Measurements from ENCODE around the gene PRPF40A. TPM values are rescaled to one million over a fixed set of nuclear protein-coding genes. Genes with fewer than 3 reads are reported as not detected.
"Not testable (repeated sequence)": the region's sequence is repeated elsewhere in the genome, so short reads cannot be mapped to it uniquely, and the experiment has no call there.

The PRPF40A gene
- total RNA-seq, 1 donor from 2014 or later = 136 TPM

GRCh38 chr2:152759290-152760072 lies 42.2 kb upstream of the PRPF40A start:
- Mint-ChIP-seq H3K4me1 (peaks cover 12% of the 10 kb centered on the region), H3K27ac (ENCODE audit: unreplicated experiment) (no peak overlapping the region), H3K36me3 (ENCODE audit: low read depth) (peaks cover 25% of the 10 kb centered on the region), H3K4me3 (no peak overlapping the region), H3K9me3 (no peaks in the 10 kb centered on the region), H3K27me3 (ENCODE audit: low read depth) (no peaks in the 10 kb centered on the region)
- no peak for TF ChIP-seq CTCF (conservative IDR thresholded peaks at IDR 0.05)
- no peak for DNase-seq (ENCODE audit: low read depth, low spot score)

GRCh38 chr2:152755029-152755428 lies 37.8 kb upstream of the PRPF40A start:
- Mint-ChIP-seq H3K9me3 (peaks cover 5% of the 10 kb centered on the region), H3K27me3 (ENCODE audit: low read depth) (no peaks in the 10 kb centered on the region), H3K4me1 (peaks cover 7% of the 10 kb centered on the region), H3K4me3 (no peak overlapping the region), H3K36me3 (ENCODE audit: low read depth) (peaks cover 35% of the 10 kb centered on the region), H3K27ac (ENCODE audit: unreplicated experiment) (no peak overlapping the region)
- DNase-seq (ENCODE audit: low read depth, low spot score) = no peak
- TF ChIP-seq CTCF (conservative IDR thresholded peaks at IDR 0.05) = peak; percentile 58

- H3K4me3 Mint-ChIP-seq; DNase-seq (ENCODE audit: low read depth, low spot score); H3K27ac Mint-ChIP-seq (ENCODE audit: unreplicated experiment); H3K27me3 Mint-ChIP-seq (ENCODE audit: low read depth); H3K9me3 Mint-ChIP-seq; H3K4me1 Mint-ChIP-seq: not testable (repeated sequence)
- H3K36me3 Mint-ChIP-seq (ENCODE audit: low read depth) = peaks cover 21% of the 10 kb centered on the region
Measured at GRCh38 chr2:152747751-152748150, 30.5 kb upstream of the PRPF40A start.

- DNase-seq (ENCODE audit: low read depth, low spot score) = no peak
- H3K9me3 Mint-ChIP-seq = peaks cover 2% of the 10 kb centered on the region
- H3K27ac Mint-ChIP-seq (ENCODE audit: unreplicated experiment) = no peak overlapping the region
- H3K27me3 Mint-ChIP-seq (ENCODE audit: low read depth) = no peaks in the 10 kb centered on the region
- no peaks in the 10 kb centered on the region for H3K4me1 Mint-ChIP-seq
- no peak overlapping the region for H3K4me3 Mint-ChIP-seq
- peaks cover 24% of the 10 kb centered on the region for H3K36me3 Mint-ChIP-seq (ENCODE audit: low read depth)
- TF ChIP-seq CTCF (conservative IDR thresholded peaks at IDR 0.05) = peak; percentile 60
Measured at GRCh38 chr2:152743002-152743401, 25.7 kb upstream of the PRPF40A start.

- H3K4me1 Mint-ChIP-seq = peaks cover 17% of the 10 kb centered on the region
- no peak for DNase-seq (ENCODE audit: low read depth, low spot score)
- H3K27me3 Mint-ChIP-seq (ENCODE audit: low read depth) = no peaks in the 10 kb centered on the region
- no peak overlapping the region for H3K27ac Mint-ChIP-seq (ENCODE audit: unreplicated experiment)
- H3K4me3 Mint-ChIP-seq = no peak overlapping the region
- peak; percentile 92 for TF ChIP-seq CTCF (conservative IDR thresholded peaks at IDR 0.05)
- H3K9me3 Mint-ChIP-seq = peaks cover 2% of the 10 kb centered on the region
- peaks cover 33% of the 10 kb centered on the region for H3K36me3 Mint-ChIP-seq (ENCODE audit: low read depth)
Measured at GRCh38 chr2:152740743-152741328, 23.6 kb upstream of the PRPF40A start.

- H3K27ac Mint-ChIP-seq (ENCODE audit: unreplicated experiment); H3K27me3 Mint-ChIP-seq (ENCODE audit: low read depth); H3K9me3 Mint-ChIP-seq; DNase-seq (ENCODE audit: low read depth, low spot score); H3K4me3 Mint-ChIP-seq: not testable (repeated sequence)
- Mint-ChIP-seq H3K4me1 (peaks cover 17% of the 10 kb centered on the region), H3K36me3 (ENCODE audit: low read depth) (peaks cover 33% of the 10 kb centered on the region)
Measured at GRCh38 chr2:152739705-152740104, 22.4 kb upstream of the PRPF40A start.
